CD14-positive monocyte (primary cell): ENCODE results near the gene LBR. TPM values are rescaled to one million over a fixed set of nuclear protein-coding genes. Genes with fewer than 3 reads are reported as not detected.
A peak's percentile ranks its signal among the peaks of the same experiment; 100 is the strongest.

Experiments
- DNase-seq, 3 donors: peaks; one replicate each; pipeline ENCODE4 v3.0.0-alpha.2; 2011 to 2022
- H2AFZ ChIP-seq: 2 replicates; pipeline ENCODE4 v1.6.0; 2012; ENCODE audit warnings: mild to moderate bottlenecking, low read depth, low read length, inconsistent platforms; ENCODE audit not compliant: insufficient read depth, poor library complexity, severe bottlenecking
- H3K27ac ChIP-seq, 2 donors: 1 replicate in 1 of 2; 2 replicates in 1 of 2; pipeline ENCODE4 v1.5.1; 2012 to 2013; ENCODE audit warnings: low read length in 2 of 2, control low read depth in 1 of 2, inconsistent platforms in 1 of 2, low read depth in 1 of 2, mild to moderate bottlenecking in 1 of 2
- H3K27me3 ChIP-seq, 2 donors: one replicate each; pipeline versions ENCODE4 v1.6.0 to v1.6.1; 2011 to 2013; ENCODE audit warnings: low read length in 2 of 2; ENCODE audit not compliant: control insufficient read depth in 2 of 2, insufficient read depth in 2 of 2
- H3K36me3 ChIP-seq, 2 donors: replicated peaks in 1 of 2; 1 replicate in 1 of 2; 2 replicates in 1 of 2; pipeline versions ENCODE4 v1.5.1 to v1.6.1; 2012 to 2013; ENCODE audit warnings: low read length in 2 of 2, control low read depth in 1 of 2, inconsistent platforms in 1 of 2, mild to moderate bottlenecking in 1 of 2; ENCODE audit not compliant: insufficient read depth in 2 of 2, control insufficient read depth in 1 of 2
- H3K4me1 ChIP-seq, 2 donors: 1 replicate in 1 of 2; 2 replicates in 1 of 2; pipeline versions ENCODE4 v1.5.1 to v1.6.1; 2012 to 2013; ENCODE audit warnings: low read length in 2 of 2, control low read depth in 1 of 2, inconsistent platforms in 1 of 2, mild to moderate bottlenecking in 1 of 2, moderate library complexity in 1 of 2; ENCODE audit not compliant: insufficient read depth in 2 of 2, control insufficient read depth in 1 of 2
- H3K4me2 ChIP-seq: replicated peaks from 2 replicates; pipeline ENCODE3; 2012; ENCODE audit warnings: low read length, moderate library complexity, mild to moderate bottlenecking; ENCODE audit not compliant: poor library complexity, severe bottlenecking; ENCODE audit errors: extremely low read depth
- H3K4me3 ChIP-seq, 3 experiments: fragments of 200-600 bp in 1 of 3; sonication (generic) in 1 of 3; replicated peaks in 1 of 3; 1 replicate in 2 of 3; 2 replicates in 1 of 3; pipeline ENCODE4 v1.5.1; 2011 to 2013; ENCODE audit warnings: low read length in 3 of 3, mild to moderate bottlenecking in 3 of 3, control low read depth in 2 of 3, low read depth in 2 of 3, inconsistent platforms in 1 of 3, moderate library complexity in 1 of 3
- H3K79me2 ChIP-seq: 2 replicates; pipeline ENCODE4 v1.6.0; 2012; ENCODE audit warnings: mild to moderate bottlenecking, control low read depth, inconsistent platforms, low read length, moderate library complexity; ENCODE audit not compliant: insufficient read depth
- H3K9ac ChIP-seq: 2 replicates; pipeline ENCODE4 v1.6.0; 2017; ENCODE audit warnings: low read length, mild to moderate bottlenecking; ENCODE audit not compliant: insufficient read depth, poor library complexity, severe bottlenecking
- H3K9me3 ChIP-seq, 2 donors: replicated peaks in 1 of 2; 1 replicate in 1 of 2; 2 replicates in 1 of 2; pipeline versions ENCODE4 v1.5.1 to v1.6.1; 2012 to 2013; ENCODE audit warnings: low read length in 2 of 2, control low read depth in 1 of 2; ENCODE audit not compliant: control insufficient read depth in 1 of 2, insufficient read depth in 1 of 2
- H4K20me1 ChIP-seq: 2 replicates; pipeline ENCODE4 v1.6.0; 2012; ENCODE audit warnings: mild to moderate bottlenecking, low read length, control low read depth, moderate library complexity; ENCODE audit not compliant: insufficient read depth
- H3K27ac Mint-ChIP-seq, 7 donors: one replicate each; pipeline ENCODE4 v1.8.0; 2020; ENCODE audit warnings: mild to moderate bottlenecking in 7 of 7, mixed read lengths in 7 of 7, moderate library complexity in 6 of 7, inconsistent platforms in 2 of 7
- H3K27me3 Mint-ChIP-seq, 3 donors: one replicate each; pipeline ENCODE4 v1.8.0; 2021 to 2022; ENCODE audit warnings: low read depth in 3 of 3, mild to moderate bottlenecking in 3 of 3, mixed read lengths in 3 of 3, moderate library complexity in 3 of 3, inconsistent platforms in 1 of 3
- H3K36me3 Mint-ChIP-seq, 2 donors: one replicate each; pipeline ENCODE4 v1.8.0; 2020; ENCODE audit warnings: mixed read lengths in 2 of 2, inconsistent platforms in 1 of 2, mild to moderate bottlenecking in 1 of 2
- H3K4me1 Mint-ChIP-seq: one replicate; pipeline ENCODE4 v1.8.0; 2020; ENCODE audit warnings: mild to moderate bottlenecking, mixed read lengths
- H3K4me3 Mint-ChIP-seq, 2 donors: one replicate each; pipeline ENCODE4 v1.8.0; 2020; ENCODE audit warnings: mild to moderate bottlenecking in 2 of 2, mixed read lengths in 2 of 2, moderate library complexity in 1 of 2
- H3K9me3 Mint-ChIP-seq, 7 donors: one replicate each; pipeline ENCODE4 v1.8.0; 2020 to 2022; ENCODE audit warnings: mixed read lengths in 7 of 7, mild to moderate bottlenecking in 6 of 7, moderate library complexity in 6 of 7, inconsistent platforms in 2 of 7
- WGBS: methylation state at CpG from one replicate; pipeline ENCODE4 v1.1.5; 2013; ENCODE audit warnings: missing lambda C conversion rate; ENCODE audit not compliant: insufficient coverage; 5-methylcytosine and 5-hydroxymethylcytosine counted together
- intact Hi-C, 2 donors: fragments of 100-400 bp; cut with micrococcal nuclease; formaldehyde crosslinking; loops; one replicate each; pipeline versions ENCODE4 v1.15.0 to v1.15.1; 2023
- polyA plus RNA-seq, 3 donors: library from polyadenylated mRNA; depleted of rRNA in 1 of 3; unstranded in 2 of 3; stranded (reverse) in 1 of 3; fragments of 300-500 nt in 2 of 3; fragments of >200 nt in 1 of 3; fragmentation: Illumina TruSeq in 2 of 3; gene quantifications; 1 replicate in 2 of 3; 2 replicates in 1 of 3; pipeline ENCODE4 v1.2.3, GENCODE V29; 2012 to 2021
- TF ChIP-seq, protein P1 (sequence below): fragments of 200-600 bp; IDR thresholded peaks from one replicate; pipeline ENCODE4 v1.8.0; 2022; ENCODE audit warnings: antibody characterized with exemption, mild to moderate bottlenecking

LBR gene
- polyA plus RNA-seq, 3 donors: 31.8 to 125 (median 100) TPM

DNA sequence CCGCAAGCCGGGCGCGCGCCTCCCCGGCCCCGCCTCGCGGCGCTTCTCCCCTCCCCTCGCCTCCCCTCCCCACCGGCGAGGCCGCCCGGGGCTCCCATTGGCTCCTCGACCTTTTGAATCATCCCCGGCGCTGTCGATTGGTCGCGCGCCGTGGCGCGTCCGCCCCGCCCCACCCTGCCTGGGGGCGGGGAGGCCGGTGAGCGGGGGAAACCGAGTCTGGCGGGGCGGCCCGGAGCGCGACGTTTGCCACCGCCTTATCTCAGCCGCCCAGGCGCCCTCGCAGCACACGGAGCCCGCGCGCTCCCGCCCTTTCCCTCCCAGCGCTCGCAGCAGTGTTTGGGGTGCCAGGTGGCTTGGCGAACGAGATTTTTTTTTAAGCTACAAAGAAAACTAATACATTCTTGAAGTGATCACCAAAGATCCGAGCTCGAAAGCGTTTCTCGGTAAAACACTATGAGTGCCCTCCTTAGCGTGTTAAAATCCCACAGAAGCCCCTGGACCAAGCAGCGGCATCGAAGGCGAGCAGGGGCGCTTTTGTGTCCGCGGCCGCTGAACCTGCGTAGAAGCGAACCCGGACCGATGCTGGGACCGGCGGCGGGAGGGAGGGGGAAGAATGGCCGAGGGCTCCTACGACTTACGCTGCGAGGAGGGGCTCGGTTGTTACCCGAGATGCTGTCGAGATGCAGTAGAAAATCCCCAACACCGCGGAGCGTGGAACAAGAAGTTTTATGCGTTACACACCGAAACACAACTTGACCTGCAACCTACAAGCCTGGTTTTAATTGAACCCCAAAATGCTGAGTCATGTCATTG, 436 bp upstream of the LBR start:
- peaks cover 47% of the 10 kb centered on the region for H3K79me2 ChIP-seq
- peaks cover 43 to 54% of the 10 kb centered on the region in 2 donors for H3K4me1 ChIP-seq
- H3K4me3 ChIP-seq: peak overlapping the region; percentile 61 to 92 (median 87)
- H3K27ac Mint-ChIP-seq: peak overlapping the region; percentile 86 to 95 (median 94)
- no peaks in the 10 kb centered on the region for H3K36me3 ChIP-seq
- DNase-seq: peak; percentile 85 to 87 (median 85)
- H3K4me1 Mint-ChIP-seq: peaks cover 51% of the 10 kb centered on the region
- H2AFZ ChIP-seq: peak overlapping the region; percentile 74
- H3K9me3 Mint-ChIP-seq: peaks cover 0 to 9% (median 6%) of the 10 kb centered on the region in 7 donors
- intact Hi-C loops: loop anchor here in 1 of 2 donors (2.0 to 5.0 kb wide), 3 partner anchors 23 to 574 kb away; no protein-coding TSS in a partner anchor
- peaks cover 0 to 7% (median 0%) of the 10 kb centered on the region in 3 donors for H3K27me3 Mint-ChIP-seq
- H3K4me3 Mint-ChIP-seq: peak overlapping the region; percentile 86 to 93
- TF ChIP-seq, protein P1, sequence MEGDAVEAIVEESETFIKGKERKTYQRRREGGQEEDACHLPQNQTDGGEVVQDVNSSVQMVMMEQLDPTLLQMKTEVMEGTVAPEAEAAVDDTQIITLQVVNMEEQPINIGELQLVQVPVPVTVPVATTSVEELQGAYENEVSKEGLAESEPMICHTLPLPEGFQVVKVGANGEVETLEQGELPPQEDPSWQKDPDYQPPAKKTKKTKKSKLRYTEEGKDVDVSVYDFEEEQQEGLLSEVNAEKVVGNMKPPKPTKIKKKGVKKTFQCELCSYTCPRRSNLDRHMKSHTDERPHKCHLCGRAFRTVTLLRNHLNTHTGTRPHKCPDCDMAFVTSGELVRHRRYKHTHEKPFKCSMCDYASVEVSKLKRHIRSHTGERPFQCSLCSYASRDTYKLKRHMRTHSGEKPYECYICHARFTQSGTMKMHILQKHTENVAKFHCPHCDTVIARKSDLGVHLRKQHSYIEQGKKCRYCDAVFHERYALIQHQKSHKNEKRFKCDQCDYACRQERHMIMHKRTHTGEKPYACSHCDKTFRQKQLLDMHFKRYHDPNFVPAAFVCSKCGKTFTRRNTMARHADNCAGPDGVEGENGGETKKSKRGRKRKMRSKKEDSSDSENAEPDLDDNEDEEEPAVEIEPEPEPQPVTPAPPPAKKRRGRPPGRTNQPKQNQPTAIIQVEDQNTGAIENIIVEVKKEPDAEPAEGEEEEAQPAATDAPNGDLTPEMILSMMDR: no peak
- H3K36me3 Mint-ChIP-seq: peaks cover 2 to 3% of the 10 kb centered on the region in 2 donors
- peak overlapping the region; percentile 81 for H3K9ac ChIP-seq
- under 1% methylated on average over 81 of the region's 81 CpGs for WGBS
- H3K27ac ChIP-seq: peak overlapping the region; percentile 82 to 83
- H3K4me2 ChIP-seq: peak overlapping the region; percentile 88
- H4K20me1 ChIP-seq: peaks cover 35% of the 10 kb centered on the region
- H3K27me3 ChIP-seq: no peaks in the 10 kb centered on the region
- H3K9me3 ChIP-seq: no peaks in the 10 kb centered on the region

GRCh38 chr1:225426395-225427234, 1.2 kb downstream of the LBR start:
- H3K27ac Mint-ChIP-seq: peak overlapping the region; percentile 85 to 92 (median 89)
- Histone ChIP-seq H3K4me3 (peak overlapping the region; percentile 61 to 92 (median 87)), H3K9ac (peak overlapping the region; percentile 81), H4K20me1 (peaks cover 48% of the 10 kb centered on the region), H3K27me3 (no peaks in the 10 kb centered on the region), H3K9me3 (no peaks in the 10 kb centered on the region), H2AFZ (peak overlapping the region; percentile 74), H3K36me3 (no peaks in the 10 kb centered on the region), H3K4me2 (peak overlapping the region; percentile 88), H3K79me2 (peaks cover 63% of the 10 kb centered on the region), H3K4me1 (peaks cover 58 to 71% of the 10 kb centered on the region in 2 donors), H3K27ac (peak overlapping the region; percentile 60 to 82)
- intact Hi-C loops: loop anchor here in 1 of 2 donors (5.0 kb wide), 2 partner anchors 41 to 576 kb away; no protein-coding TSS in a partner anchor
- WGBS: 2% methylated on average over 36 of the region's 36 CpGs
- peaks cover 68% of the 10 kb centered on the region for H3K4me1 Mint-ChIP-seq
- peak overlapping the region; percentile 93 to 97 for H3K4me3 Mint-ChIP-seq
- peaks cover 0 to 2% (median 0%) of the 10 kb centered on the region in 7 donors for H3K9me3 Mint-ChIP-seq
- peak in 2 of 3 donors; percentile 45 to 46 for DNase-seq
- H3K36me3 Mint-ChIP-seq: peaks cover 4 to 10% of the 10 kb centered on the region in 2 donors
- TF ChIP-seq, protein P1: no peak
- H3K27me3 Mint-ChIP-seq: peaks cover 0 to 7% (median 0%) of the 10 kb centered on the region in 3 donors
